ENCODE measurements around the gene AVL9.
"Not testable (repeated sequence)": the region's sequence is repeated elsewhere in the genome, so short reads cannot be mapped to it uniquely, and the experiment has no call there.

Gene AVL9

DNA sequence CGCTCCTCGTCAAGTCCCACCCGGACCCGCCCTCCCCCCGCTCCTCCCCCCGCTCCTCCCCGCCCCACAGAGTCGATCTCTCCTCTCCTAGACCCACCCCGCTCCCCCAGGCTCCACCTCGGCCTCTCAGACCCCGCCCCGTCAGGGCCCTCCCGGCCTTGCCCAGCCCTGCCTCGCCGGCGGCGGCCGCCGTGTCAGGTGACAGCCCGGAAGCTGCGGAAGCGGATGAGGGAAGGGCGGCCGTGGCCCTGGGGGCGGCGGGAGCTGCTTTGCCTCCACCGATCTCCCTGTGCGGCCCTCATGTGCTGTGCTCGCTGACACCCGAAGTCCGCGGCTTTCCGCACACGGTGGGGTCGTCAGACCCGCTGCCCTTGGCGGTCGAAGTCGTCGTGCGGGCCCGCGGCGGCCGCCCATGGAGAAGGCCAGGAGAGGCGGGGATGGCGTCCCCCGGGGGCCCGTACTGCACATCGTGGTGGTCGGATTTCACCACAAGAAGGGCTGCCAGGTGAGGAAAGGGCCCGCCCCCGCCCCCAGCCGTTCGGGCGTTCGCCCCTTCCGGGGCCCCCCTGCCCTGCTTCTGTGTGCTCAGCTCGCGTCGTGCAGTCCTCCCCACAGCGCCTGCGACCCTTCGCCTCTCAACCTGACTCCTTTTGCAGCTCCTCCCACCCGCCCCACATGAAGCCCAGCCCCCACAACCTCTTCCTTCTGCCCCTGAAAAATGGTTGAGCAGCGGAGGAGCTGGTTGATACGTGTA is at the start of gene AVL9:
AVL9 (plus strand) TSS at position 192 of the 754 bp plus-strand sequence; CDS start at position 413, 221 bp downstream.
- Mint-ChIP-seq H3K27ac (peak within 1 kb of the TSS; percentile 99), H3K4me1 (peaks cover 3 to 35% of the 10 kb centered on the region in 2 donors), H3K4me3 (peak within 1 kb of the TSS; percentile 90 to 96), H3K9me3 (no peaks in the 10 kb centered on the region), H3K36me3 (peaks cover 8 to 19% of the 10 kb centered on the region in 2 donors), H3K27me3 (no peaks in the 10 kb centered on the region)
- ATAC-seq (replicated peaks) (peak; percentile 95 to 96), DNase-seq (peak; percentile 99)

DNA sequence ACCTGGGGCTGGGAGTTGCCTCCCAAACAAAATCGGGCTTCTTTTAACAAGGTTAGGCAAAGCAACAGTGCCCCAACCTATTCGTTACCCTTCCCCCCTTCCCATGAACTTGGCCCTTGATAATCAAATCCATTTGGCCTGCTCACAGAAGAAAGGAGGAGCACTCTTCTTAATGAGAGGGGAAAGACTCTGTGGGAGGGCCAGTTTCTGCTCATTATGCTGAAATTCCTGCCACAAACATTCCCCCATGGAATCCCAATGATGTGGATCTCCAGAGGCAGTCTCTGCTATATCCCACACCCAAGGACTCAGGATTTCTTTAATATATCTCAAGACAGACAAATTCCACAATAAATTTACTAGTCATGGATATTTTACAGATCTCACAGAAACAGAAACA is 48.1 kb upstream of the AVL9 start:
- Mint-ChIP-seq H3K27ac (no peak overlapping the region), H3K9me3 (peaks cover 11% of the 10 kb centered on the region in 2 donors), H3K4me1 (peaks cover 0 to 5% of the 10 kb centered on the region in 2 donors), H3K4me3 (no peak overlapping the region), H3K27me3 (peaks cover 3 to 5% of the 10 kb centered on the region in 2 donors), H3K36me3 (peaks cover 0 to 1% of the 10 kb centered on the region in 2 donors)
- ATAC-seq (replicated peaks) (no peak), DNase-seq (no peak)

DNA sequence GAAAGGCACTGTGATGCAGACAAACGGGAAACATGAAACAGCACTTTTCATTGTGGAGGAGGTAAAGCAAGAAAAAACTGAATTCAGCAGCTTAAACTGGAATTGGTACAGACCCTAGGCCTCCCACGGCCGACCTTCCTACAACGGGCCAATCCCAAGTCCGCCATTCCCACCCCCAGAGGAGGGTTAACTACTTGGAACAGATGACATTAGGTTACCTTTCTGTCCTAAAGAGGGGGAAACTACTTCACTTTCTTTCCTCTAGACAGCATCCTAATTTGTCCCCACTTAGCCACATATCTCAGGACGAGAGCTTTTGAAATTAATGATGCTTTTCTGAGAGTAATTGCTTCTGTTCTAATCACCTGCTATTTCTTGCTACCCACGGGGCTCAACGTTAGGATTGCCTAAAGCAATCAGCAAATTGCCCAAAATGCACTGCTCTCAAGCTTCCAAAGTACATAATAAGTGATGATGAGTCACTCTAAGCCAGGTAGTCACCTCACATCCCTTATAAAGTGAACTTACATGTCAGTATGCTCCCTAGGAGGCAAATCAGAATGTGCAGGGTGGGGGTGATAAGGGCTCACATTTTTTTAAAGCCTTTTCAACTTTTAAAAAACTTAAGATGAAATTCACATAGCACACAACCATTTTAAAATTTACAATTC is 41.8 kb upstream of the AVL9 start:
- Mint-ChIP-seq H3K4me1 (peaks cover 0 to 5% of the 10 kb centered on the region in 2 donors), H3K9me3 (peaks cover 4 to 6% of the 10 kb centered on the region in 2 donors), H3K27me3 (peaks cover 13 to 32% of the 10 kb centered on the region in 2 donors), H3K4me3 (no peak overlapping the region), H3K27ac (no peak overlapping the region), H3K36me3 (peaks cover 0 to 1% of the 10 kb centered on the region in 2 donors)
- no peak for ATAC-seq (replicated peaks)
- DNase-seq: no peak

DNA sequence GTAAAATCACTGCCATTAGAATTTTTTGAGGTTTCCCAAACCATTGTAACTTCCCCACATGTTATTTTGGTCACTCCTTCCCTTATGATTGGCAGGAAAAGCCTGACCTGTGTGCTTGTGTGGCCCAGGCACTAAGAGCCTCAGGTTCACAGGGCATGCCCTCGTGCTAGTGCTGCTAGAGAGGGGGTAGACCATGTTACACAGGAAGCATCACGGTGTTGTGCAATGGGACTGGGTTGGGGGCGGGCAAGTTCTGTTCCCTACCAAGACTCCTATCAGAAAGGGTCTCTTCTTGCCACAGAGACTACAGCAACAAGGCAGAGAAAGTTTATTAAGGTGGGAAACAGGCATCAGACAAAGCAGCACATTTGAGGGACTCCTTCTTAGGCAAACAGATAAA is 37.3 kb upstream of the AVL9 start:
- H3K27me3 Mint-ChIP-seq: peaks cover 15 to 34% of the 10 kb centered on the region in 2 donors
- DNase-seq: no peak
- no peak overlapping the region for H3K4me3 Mint-ChIP-seq
- H3K4me1 Mint-ChIP-seq: no peaks in the 10 kb centered on the region
- no peak for ATAC-seq (replicated peaks)
- H3K9me3 Mint-ChIP-seq: no peaks in the 10 kb centered on the region
- no peak overlapping the region for H3K27ac Mint-ChIP-seq
- H3K36me3 Mint-ChIP-seq: no peaks in the 10 kb centered on the region

DNA sequence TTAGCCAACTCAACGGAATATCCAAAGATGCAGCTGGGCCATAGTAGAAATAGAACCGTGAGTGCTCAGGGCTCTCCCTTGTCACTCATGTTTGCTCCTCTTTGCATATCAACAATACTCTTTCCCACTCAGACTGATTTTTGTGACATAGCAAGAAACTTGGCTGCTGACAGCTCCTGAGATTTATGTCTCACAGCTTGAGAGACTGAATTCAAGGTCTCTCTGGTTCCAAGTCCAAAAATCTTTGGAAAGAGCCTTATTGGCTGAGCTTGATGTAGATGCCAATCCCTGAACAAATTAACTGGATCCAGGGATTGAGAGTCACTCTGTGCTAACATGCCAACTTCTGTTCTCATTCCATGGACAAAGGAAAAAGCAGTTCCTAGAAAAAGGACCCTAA is 35.5 kb upstream of the AVL9 start:
- Mint-ChIP-seq H3K4me3 (no peak overlapping the region), H3K4me1 (no peaks in the 10 kb centered on the region)
- no peak for ATAC-seq (replicated peaks)

DNA sequence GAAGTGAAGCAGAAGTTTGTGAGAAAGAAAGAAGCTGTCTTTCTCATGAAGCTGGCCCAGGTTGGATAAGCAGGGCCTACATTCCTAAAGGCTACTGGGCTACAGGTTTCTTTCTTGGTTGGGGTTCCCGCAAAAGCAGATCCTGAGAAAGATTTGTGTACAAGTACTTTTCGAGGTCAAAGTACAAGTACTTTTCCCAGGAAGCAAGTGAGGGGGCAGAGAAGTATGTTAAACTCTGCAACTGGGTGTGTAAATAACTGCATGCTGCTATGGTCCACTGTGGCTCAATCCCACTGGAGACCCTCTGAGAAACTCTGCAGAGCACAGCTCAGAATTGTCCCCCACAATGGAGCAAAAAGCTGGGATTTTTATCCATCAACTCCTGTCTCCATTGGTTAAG is 33.8 kb upstream of the AVL9 start:
- peaks cover 15 to 23% of the 10 kb centered on the region in 2 donors for H3K27me3 Mint-ChIP-seq
- H3K36me3 Mint-ChIP-seq: no peaks in the 10 kb centered on the region
- no peak for ATAC-seq (replicated peaks)

More for the DNA sequence above, 35.5 kb upstream of the AVL9 start:
- Mint-ChIP-seq H3K27me3 (peaks cover 15 to 23% of the 10 kb centered on the region in 2 donors), H3K27ac (no peak overlapping the region), H3K36me3 (no peaks in the 10 kb centered on the region), H3K9me3 (no peaks in the 10 kb centered on the region)
- DNase-seq: no peak

DNA sequence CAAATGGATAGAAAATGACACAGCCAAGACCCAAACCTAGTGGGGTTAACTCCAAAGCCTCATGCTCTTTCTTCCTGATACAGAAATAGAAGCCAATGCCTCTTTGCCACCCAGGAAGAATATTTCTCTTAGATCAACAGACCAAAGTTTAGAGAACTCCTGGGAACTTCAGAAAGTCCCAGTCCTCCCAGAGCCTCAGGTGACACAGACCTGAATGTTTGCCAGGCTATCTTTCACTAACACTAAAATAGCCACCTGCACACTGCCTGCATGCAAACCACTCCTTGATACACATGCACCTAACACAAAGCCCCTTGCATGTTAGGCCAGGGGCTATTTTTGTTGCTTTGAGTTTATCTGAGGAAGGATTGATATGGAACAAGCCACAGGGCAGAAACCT is 32.8 kb upstream of the AVL9 start:
- H3K27ac Mint-ChIP-seq: no peak overlapping the region
- H3K27me3 Mint-ChIP-seq: peaks cover 8 to 19% of the 10 kb centered on the region in 2 donors
- H3K9me3 Mint-ChIP-seq: no peaks in the 10 kb centered on the region
- ATAC-seq (replicated peaks) (no peak), DNase-seq (no peak)
- no peaks in the 10 kb centered on the region for H3K4me1 Mint-ChIP-seq
- H3K36me3 Mint-ChIP-seq: no peaks in the 10 kb centered on the region
- H3K4me3 Mint-ChIP-seq: no peak overlapping the region

More for the DNA sequence above, 33.8 kb upstream of the AVL9 start:
- Mint-ChIP-seq H3K27ac (no peak overlapping the region), H3K4me3 (no peak overlapping the region), H3K4me1 (no peaks in the 10 kb centered on the region), H3K9me3 (no peaks in the 10 kb centered on the region)
- DNase-seq: no peak

DNA sequence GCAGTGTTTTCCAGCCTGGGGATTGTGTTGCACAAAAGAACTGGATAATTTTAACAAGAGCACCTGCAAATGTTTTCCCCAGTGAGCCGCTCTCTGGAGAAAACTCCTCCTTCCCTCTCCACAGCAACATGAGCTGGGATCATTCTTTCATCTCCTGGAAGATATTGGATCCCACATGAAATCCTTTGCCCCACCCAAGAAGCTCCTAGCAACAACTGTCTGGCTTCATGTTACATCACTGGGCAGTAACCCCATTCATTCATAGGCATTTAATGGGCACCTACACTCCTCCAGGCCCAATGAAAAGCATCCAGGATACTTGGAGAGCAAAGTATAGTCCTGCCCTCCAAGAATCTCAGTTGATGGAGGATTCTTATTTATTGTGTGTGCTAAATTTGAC is 32.3 kb upstream of the AVL9 start:
- Mint-ChIP-seq H3K4me3 (no peak overlapping the region), H3K4me1 (no peaks in the 10 kb centered on the region), H3K27ac (no peak overlapping the region), H3K9me3 (no peaks in the 10 kb centered on the region), H3K27me3 (peaks cover 7 to 14% of the 10 kb centered on the region in 2 donors), H3K36me3 (no peaks in the 10 kb centered on the region)
- ATAC-seq (replicated peaks): no peak
- DNase-seq: no peak

DNA sequence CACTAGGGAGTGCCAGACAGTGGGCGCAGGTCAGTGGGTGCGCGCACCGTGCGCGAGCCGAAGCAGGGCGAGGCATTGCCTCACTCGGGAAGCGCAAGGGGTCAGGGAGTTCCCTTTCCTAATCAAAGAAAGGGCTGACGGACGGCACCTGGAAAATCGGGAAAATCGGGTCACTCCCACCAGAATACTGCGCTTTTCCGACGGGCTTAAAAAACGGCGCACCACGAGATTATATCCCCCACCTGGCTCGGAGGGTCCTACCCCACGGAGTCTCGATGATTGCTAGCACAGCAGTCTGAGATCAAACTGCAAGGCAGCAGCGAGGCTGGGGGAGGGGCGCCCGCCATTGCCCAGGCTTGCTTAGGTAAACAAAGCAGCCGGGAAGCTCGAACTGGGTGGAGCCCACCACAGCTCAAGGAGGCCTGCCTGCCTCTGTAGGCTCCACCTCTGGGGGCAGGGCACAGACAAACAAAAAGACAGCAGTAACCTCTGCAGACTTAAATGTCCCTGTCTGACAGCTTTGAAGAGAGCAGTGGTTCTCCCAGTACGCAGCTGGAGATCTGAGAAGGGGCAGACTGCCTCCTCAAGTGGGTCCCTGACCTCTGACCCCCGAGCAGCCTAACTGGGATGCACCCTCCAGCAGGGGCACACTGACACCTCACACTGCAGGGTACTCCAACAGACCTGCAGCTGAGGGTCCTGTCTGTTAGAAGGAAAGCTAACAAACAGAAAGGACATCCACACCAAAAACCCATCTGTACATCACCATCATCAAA is 30.5 kb upstream of the AVL9 start:
- not testable (repeated sequence) for DNase-seq; H3K27ac Mint-ChIP-seq; H3K27me3 Mint-ChIP-seq; H3K9me3 Mint-ChIP-seq; H3K36me3 Mint-ChIP-seq; H3K4me1 Mint-ChIP-seq; H3K4me3 Mint-ChIP-seq; ATAC-seq (replicated peaks)

DNA sequence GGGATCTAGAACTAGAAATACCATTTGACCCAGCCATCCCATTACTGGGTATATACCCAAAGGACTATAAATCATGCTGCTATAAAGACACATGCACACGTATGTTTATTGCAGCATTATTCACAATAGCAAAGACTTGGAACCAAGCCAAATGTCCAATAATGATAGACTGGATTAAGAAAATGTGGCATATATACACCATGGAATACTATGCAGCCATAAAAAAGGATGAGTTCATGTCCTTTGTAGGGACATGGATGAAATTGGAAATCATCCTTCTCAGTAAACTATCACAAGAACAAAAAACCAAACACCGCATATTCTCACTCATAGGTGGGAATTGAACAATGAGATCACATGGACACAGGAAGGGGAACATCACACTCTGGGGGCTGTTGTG is 25.3 kb upstream of the AVL9 start:
- H3K9me3 Mint-ChIP-seq, H3K4me3 Mint-ChIP-seq: not testable (repeated sequence)
- peaks cover 5 to 14% of the 10 kb centered on the region in 2 donors for H3K4me1 Mint-ChIP-seq

DNA sequence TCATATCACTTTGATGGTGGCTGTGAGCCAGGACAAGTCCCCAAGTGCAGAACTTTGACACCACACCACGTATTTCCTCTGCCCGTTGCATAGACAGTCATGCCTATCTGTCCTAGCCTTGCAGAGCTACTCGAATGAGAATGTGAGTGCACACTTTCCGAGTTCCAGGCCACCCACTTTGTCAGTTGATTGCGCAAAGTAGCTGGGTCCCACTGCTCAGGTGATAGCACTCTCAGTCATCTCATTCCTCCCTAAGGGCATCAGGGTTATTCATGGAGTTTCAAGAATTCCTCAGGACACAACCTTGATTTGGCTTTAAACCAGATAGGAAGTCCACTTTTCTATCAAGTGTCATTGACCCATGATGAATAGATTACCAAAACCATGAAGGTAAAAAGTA is 24.4 kb upstream of the AVL9 start:
- ATAC-seq (replicated peaks): no peak
- H3K4me1 Mint-ChIP-seq: peaks cover 5 to 14% of the 10 kb centered on the region in 2 donors
- no peaks in the 10 kb centered on the region for H3K36me3 Mint-ChIP-seq
- no peak for DNase-seq
- no peak overlapping the region for H3K27ac Mint-ChIP-seq
- H3K9me3 Mint-ChIP-seq: no peaks in the 10 kb centered on the region
- H3K27me3 Mint-ChIP-seq: peaks cover 0 to 8% of the 10 kb centered on the region in 2 donors
- H3K4me3 Mint-ChIP-seq: no peak overlapping the region

More for the DNA sequence above, 25.3 kb upstream of the AVL9 start:
- H3K27me3 Mint-ChIP-seq; DNase-seq; ATAC-seq (replicated peaks); H3K36me3 Mint-ChIP-seq; H3K27ac Mint-ChIP-seq: not testable (repeated sequence)

DNA sequence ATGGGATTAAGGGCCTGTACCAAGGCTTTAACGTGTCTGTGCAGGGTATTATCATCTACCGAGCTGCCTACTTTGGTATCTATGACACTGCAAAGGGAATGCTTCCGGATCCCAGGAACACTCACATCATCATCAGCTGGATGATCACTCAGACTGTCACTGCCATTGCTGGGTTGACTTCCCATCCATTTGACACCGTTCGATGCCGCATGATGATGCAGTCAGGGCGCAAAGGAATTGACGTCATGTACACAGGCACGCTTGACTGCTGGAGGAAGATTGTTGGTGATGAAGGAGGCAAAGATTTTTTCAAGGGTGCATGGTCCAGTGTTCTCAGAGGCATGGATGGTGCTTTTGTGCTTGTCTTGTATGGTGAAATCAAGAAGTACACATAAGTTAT is 23.3 kb upstream of the AVL9 start:
- H3K27ac Mint-ChIP-seq: no peak overlapping the region
- DNase-seq (no peak), ATAC-seq (replicated peaks) (no peak)
- H3K36me3 Mint-ChIP-seq: no peaks in the 10 kb centered on the region
- peaks cover 5 to 14% of the 10 kb centered on the region in 2 donors for H3K4me1 Mint-ChIP-seq
- H3K4me3 Mint-ChIP-seq: no peak overlapping the region
- peaks cover 0 to 8% of the 10 kb centered on the region in 2 donors for H3K27me3 Mint-ChIP-seq
- H3K9me3 Mint-ChIP-seq: no peaks in the 10 kb centered on the region

DNA sequence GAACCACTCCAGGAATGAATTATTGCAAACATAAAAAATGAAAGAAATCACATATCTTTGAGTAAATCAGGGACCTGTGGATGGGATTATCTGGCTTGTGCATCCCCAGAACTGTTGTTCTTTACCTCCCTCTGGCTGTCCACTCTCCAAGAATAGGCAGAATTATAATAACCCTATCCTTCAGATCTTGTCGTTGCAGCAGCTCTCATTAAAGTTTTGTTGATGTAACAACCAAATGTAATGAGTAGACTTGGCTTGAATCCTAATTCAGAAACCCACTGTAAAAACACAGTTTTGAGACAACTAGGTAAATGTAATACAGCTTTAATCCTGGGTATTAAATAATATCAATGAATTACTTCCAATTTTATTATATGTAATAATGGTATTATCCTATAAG is 21.3 kb upstream of the AVL9 start:
- H3K4me3 Mint-ChIP-seq: no peak overlapping the region
- no peaks in the 10 kb centered on the region for H3K36me3 Mint-ChIP-seq
- H3K4me1 Mint-ChIP-seq: peaks cover 5 to 14% of the 10 kb centered on the region in 2 donors
- ATAC-seq (replicated peaks) (no peak), DNase-seq (no peak)
- no peaks in the 10 kb centered on the region for H3K9me3 Mint-ChIP-seq
- peaks cover 0 to 8% of the 10 kb centered on the region in 2 donors for H3K27me3 Mint-ChIP-seq
- no peak overlapping the region for H3K27ac Mint-ChIP-seq

DNA sequence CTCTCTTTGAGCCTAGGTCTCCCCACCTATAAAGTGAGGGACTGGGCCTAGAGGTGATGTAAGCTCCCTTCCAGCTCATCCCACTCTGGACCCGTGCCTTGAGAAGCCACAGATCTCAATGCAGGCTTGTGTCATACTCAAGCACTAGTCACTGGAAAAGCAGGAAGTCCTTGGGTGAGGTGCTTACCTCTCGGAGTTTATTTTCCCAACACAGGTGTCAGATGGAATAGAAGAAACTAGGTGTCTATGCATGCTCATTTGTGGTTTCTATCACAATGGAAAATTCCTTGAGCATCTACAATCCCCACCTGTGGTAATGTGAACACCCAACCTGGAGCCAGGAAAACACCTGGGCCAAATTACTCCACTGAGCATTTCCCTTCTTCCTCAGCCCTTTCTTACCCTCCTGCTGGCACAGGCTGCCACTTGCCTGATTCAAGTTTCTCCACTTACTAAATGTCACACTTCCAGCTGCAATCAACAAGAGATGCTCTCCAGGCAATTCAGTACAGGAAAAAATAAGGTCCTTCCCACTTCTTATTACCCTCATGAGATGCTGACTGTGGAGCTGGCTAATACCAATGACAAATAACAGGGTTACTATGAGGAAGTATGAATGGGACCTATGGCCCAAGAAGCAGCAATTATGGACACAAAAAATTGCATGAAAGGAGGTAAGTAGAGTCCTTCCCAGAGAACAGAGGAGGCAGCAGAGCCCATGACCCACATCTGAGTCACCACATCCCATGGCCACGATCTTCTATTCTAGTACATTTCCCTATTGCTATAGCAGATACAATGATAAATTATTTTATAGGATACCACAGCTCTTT is 18.3 kb upstream of the AVL9 start:
- Mint-ChIP-seq H3K4me3 (no peak overlapping the region), H3K36me3 (no peaks in the 10 kb centered on the region), H3K27ac (no peak overlapping the region), H3K9me3 (no peaks in the 10 kb centered on the region), H3K4me1 (peaks cover 4 to 11% of the 10 kb centered on the region in 2 donors), H3K27me3 (peaks cover 0 to 6% of the 10 kb centered on the region in 2 donors)
- ATAC-seq (replicated peaks) (no peak), DNase-seq (no peak)
